OCI-LY7 (cell line): ENCODE results near the gene TMEM200A.

Experiments
- CTCF ChIP-seq: fragments of 200-600 bp; sonication (generic); conservative IDR thresholded peaks from 2 replicates; pipeline ENCODE4 v1.5.1; 2014; ENCODE audit warnings: mild to moderate bottlenecking, antibody characterized with exemption, low read length, moderate library complexity, mixed read lengths
- EZH2phosphoT487 ChIP-seq: fragments of 200-600 bp; sonication (generic); IDR thresholded peaks from 2 replicates; pipeline ENCODE4 v1.6.1; 2018; ENCODE audit warnings: low read depth, borderline replicate concordance, mild to moderate bottlenecking, mixed run types, antibody characterized with exemption, low read length, moderate library complexity, mixed read lengths

- TF ChIP-seq CTCF (no peak), EZH2phosphoT487 (no peak)
Measured at GRCh38 chr6:130467146-130468050, 101.6 kb downstream of the TMEM200A start.
